ENCODE results near the gene SVEP1.

SVEP1 gene

DNA sequence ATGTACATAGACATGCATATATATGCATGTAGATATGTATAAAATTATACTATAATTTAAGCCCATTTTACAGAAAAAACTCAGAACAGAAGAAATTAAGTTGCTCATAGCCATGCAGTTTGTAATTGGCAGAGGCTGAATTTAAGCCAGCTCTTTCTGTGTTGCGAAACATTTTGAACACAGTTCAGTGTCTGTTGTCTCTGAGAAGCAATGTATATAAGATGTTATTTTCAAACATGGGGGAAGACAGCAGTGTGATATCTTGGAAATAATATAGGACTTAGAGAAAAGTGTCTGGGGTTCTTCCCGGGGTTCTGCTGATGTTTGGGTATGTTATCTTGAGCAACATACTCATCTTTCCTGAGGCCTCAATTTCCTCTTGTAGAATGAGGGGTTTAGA lies 37.6 kb downstream of the SVEP1 start:
- no peak for TF ChIP-seq EZH2 (IDR thresholded peaks at IDR 0.05; ENCODE audit: borderline replicate concordance, low read depth, low read length, severe bottlenecking)
- TF ChIP-seq, protein P1, sequence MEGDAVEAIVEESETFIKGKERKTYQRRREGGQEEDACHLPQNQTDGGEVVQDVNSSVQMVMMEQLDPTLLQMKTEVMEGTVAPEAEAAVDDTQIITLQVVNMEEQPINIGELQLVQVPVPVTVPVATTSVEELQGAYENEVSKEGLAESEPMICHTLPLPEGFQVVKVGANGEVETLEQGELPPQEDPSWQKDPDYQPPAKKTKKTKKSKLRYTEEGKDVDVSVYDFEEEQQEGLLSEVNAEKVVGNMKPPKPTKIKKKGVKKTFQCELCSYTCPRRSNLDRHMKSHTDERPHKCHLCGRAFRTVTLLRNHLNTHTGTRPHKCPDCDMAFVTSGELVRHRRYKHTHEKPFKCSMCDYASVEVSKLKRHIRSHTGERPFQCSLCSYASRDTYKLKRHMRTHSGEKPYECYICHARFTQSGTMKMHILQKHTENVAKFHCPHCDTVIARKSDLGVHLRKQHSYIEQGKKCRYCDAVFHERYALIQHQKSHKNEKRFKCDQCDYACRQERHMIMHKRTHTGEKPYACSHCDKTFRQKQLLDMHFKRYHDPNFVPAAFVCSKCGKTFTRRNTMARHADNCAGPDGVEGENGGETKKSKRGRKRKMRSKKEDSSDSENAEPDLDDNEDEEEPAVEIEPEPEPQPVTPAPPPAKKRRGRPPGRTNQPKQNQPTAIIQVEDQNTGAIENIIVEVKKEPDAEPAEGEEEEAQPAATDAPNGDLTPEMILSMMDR (IDR thresholded peaks at IDR 0.05; ENCODE audit: borderline replicate concordance, extremely low read depth, low read length, poor library complexity, severe bottlenecking): no peak

DNA sequence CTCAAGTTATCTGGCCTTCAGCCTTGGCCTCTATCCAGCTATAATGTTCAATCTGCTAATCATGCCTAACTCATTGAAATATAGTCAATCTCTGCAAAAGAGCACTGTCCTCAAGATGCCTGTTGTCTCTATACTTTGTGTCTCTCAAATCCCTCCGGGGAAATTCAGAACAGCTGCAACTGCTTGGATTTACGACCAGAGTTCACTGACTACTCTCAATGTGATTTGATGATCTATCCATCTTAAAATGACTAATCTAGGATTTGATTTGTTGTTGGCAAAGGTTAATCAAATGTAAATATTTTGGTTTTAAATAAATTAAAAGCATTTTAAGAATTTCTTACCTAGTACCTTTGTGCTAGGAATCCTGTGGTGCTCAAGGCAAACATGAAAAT lies 40.9 kb downstream of the SVEP1 start:
- Histone ChIP-seq H3K27me3 (ENCODE audit: insufficient read depth, low read length, poor library complexity) (no peaks in the 10 kb centered on the region), H3K9me3 (ENCODE audit: insufficient read depth, low read length, severe bottlenecking) (no peaks in the 10 kb centered on the region), H3K4me1 (ENCODE audit: insufficient read depth, low read length) (no peaks in the 10 kb centered on the region), H2AFZ (ENCODE audit: low read depth, low read length) (no peak overlapping the region), H3K79me2 (ENCODE audit: insufficient read depth, low read length) (no peaks in the 10 kb centered on the region), H3K4me2 (ENCODE audit: insufficient read depth, low read length) (no peak overlapping the region), H3K27ac (ENCODE audit: low read length) (no peak overlapping the region), H3K9ac (ENCODE audit: low read depth, low read length) (no peak overlapping the region), H3K36me3 (ENCODE audit: insufficient read depth, low read length) (no peaks in the 10 kb centered on the region), H3K4me3 (ENCODE audit: low read depth in 1 of 2, low read length in 2 of 2) (no peak overlapping the region), H4K20me1 (ENCODE audit: insufficient read depth, low read length) (no peaks in the 10 kb centered on the region)
- DNase-seq: no peak
- TF ChIP-seq, protein P1 (IDR thresholded peaks at IDR 0.05; ENCODE audit: borderline replicate concordance, extremely low read depth, low read length, poor library complexity, severe bottlenecking): no peak
- TF ChIP-seq EZH2 (IDR thresholded peaks at IDR 0.05; ENCODE audit: borderline replicate concordance, low read depth, low read length, severe bottlenecking): no peak
- ATAC-seq (ENCODE audit: insufficient read depth, low read depth): no peak

More for the DNA sequence above, 37.6 kb downstream of the SVEP1 start:
- Histone ChIP-seq H3K4me3 (ENCODE audit: low read depth in 1 of 2, low read length in 2 of 2) (no peak overlapping the region), H3K4me2 (ENCODE audit: insufficient read depth, low read length) (no peak overlapping the region), H4K20me1 (ENCODE audit: insufficient read depth, low read length) (no peaks in the 10 kb centered on the region), H3K9ac (ENCODE audit: low read depth, low read length) (no peak overlapping the region), H3K27me3 (ENCODE audit: insufficient read depth, low read length, poor library complexity) (no peaks in the 10 kb centered on the region), H3K9me3 (ENCODE audit: insufficient read depth, low read length, severe bottlenecking) (no peaks in the 10 kb centered on the region), H3K27ac (ENCODE audit: low read length) (no peak overlapping the region), H3K36me3 (ENCODE audit: insufficient read depth, low read length) (no peaks in the 10 kb centered on the region), H3K4me1 (ENCODE audit: insufficient read depth, low read length) (no peaks in the 10 kb centered on the region), H3K79me2 (ENCODE audit: insufficient read depth, low read length) (no peaks in the 10 kb centered on the region), H2AFZ (ENCODE audit: low read depth, low read length) (no peak overlapping the region)
- ATAC-seq (ENCODE audit: insufficient read depth, low read depth) (no peak), DNase-seq (no peak)

DNA sequence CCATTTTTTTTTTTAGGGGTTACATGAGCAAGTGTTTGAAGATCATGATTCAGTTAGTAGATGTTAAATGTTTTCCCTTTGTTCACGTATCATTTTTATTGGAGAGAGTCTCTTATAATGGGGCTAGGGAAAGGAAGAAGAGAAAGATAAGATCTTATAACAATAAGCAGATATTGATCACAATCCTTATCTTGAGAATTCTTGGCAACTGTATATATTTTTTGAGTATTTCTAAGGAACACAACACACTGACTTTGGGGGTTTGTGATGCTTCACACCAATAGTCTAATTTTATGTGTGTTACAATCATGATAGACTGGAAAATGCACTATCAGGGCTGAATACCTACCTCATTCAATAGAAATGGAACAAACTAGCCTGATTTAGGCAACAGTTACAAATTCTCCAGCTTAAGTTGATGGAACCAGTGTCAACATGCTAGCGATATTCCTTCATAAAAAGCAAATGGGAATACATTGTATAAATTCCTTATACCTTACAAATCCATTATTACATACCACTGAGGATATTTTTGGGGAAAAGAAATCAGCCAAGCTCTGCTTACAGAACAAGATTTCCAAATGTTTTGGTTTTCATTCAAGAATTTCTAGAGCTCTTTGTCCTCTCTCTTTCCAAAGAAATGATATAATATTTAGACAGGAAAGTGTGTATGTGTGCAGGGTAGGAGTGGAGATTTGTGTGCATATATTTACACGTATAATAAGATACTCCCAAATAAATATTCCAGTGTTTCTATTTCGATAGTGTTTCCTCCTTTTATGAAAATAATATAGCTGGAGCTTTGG lies 41.5 kb downstream of the SVEP1 start:
- H3K36me3 ChIP-seq (ENCODE audit: insufficient read depth, low read length): no peaks in the 10 kb centered on the region
- TF ChIP-seq EZH2 (IDR thresholded peaks at IDR 0.05; ENCODE audit: borderline replicate concordance, low read depth, low read length, severe bottlenecking): no peak
- TF ChIP-seq, protein P1 (IDR thresholded peaks at IDR 0.05; ENCODE audit: borderline replicate concordance, extremely low read depth, low read length, poor library complexity, severe bottlenecking): no peak
- no peak overlapping the region for H3K27ac ChIP-seq (ENCODE audit: low read length)
- no peak overlapping the region for H2AFZ ChIP-seq (ENCODE audit: low read depth, low read length)
- DNase-seq (no peak), ATAC-seq (ENCODE audit: insufficient read depth, low read depth) (no peak)
- H3K27me3 ChIP-seq (ENCODE audit: insufficient read depth, low read length, poor library complexity): no peaks in the 10 kb centered on the region
- no peak overlapping the region for H3K4me3 ChIP-seq (ENCODE audit: low read depth in 1 of 2, low read length in 2 of 2)
- no peaks in the 10 kb centered on the region for H3K79me2 ChIP-seq (ENCODE audit: insufficient read depth, low read length)
- H3K4me1 ChIP-seq (ENCODE audit: insufficient read depth, low read length): no peaks in the 10 kb centered on the region
- H3K9ac ChIP-seq (ENCODE audit: low read depth, low read length): no peak overlapping the region
- H4K20me1 ChIP-seq (ENCODE audit: insufficient read depth, low read length): no peaks in the 10 kb centered on the region
- no peaks in the 10 kb centered on the region for H3K9me3 ChIP-seq (ENCODE audit: insufficient read depth, low read length, severe bottlenecking)
- no peak overlapping the region for H3K4me2 ChIP-seq (ENCODE audit: insufficient read depth, low read length)
